ENCODE data around the gene ULBP3.

Gene ULBP3

DNA sequence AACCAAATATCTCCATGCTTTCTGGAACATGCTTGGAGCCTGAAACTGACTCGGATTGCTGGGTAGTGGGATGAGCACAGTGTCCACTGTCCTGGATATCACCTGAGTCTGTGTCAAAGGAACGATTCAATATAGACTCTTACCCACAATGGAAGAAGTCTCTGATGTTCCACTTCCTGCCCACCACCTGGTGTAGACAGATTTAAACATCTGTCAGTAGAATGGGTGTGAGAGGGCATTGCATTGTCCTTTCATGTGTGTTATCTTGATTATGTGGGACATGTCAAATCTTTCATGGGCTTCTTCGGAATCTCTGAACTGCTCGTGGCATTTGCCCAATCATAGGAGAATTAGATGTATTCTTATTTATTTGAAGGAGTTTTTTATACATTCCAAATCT lies 20.8 kb downstream of the ULBP3 start:
- no peak for DNase-seq
- Histone ChIP-seq H3K27ac (no peak overlapping the region), H3K4me3 (no peak overlapping the region), H3K9me3 (no peaks in the 10 kb centered on the region), H3K36me3 (no peaks in the 10 kb centered on the region), H3K27me3 (peaks cover 0 to 31% of the 10 kb centered on the region in 2 donors), H3K4me1 (no peaks in the 10 kb centered on the region)
- TF ChIP-seq, protein P1, sequence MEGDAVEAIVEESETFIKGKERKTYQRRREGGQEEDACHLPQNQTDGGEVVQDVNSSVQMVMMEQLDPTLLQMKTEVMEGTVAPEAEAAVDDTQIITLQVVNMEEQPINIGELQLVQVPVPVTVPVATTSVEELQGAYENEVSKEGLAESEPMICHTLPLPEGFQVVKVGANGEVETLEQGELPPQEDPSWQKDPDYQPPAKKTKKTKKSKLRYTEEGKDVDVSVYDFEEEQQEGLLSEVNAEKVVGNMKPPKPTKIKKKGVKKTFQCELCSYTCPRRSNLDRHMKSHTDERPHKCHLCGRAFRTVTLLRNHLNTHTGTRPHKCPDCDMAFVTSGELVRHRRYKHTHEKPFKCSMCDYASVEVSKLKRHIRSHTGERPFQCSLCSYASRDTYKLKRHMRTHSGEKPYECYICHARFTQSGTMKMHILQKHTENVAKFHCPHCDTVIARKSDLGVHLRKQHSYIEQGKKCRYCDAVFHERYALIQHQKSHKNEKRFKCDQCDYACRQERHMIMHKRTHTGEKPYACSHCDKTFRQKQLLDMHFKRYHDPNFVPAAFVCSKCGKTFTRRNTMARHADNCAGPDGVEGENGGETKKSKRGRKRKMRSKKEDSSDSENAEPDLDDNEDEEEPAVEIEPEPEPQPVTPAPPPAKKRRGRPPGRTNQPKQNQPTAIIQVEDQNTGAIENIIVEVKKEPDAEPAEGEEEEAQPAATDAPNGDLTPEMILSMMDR (IDR thresholded peaks at IDR 0.05) = no peak
- intact Hi-C loops (cut with DNase I; ENCODE audit: low total_unique reads) = no loop called here

DNA sequence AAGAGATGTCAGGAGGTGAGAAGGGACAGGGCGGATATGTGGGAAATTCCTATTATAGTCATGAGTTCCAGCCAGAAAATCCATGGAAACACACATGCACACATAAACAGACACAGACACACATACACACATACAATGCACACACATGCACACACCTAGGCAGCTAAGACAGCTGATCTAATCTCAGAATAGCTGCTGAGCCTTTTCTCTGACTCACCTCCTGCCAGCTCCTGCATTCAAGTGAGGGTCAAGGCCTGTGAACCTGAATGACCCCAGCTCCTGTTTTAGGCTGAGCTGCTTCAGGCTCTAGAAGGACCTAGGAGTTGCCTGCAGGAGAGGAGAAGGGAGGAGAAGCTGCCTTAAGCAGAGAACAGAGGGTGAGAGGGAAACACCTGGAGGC lies 22.0 kb downstream of the ULBP3 start:
- Histone ChIP-seq H3K9me3 (no peaks in the 10 kb centered on the region), H3K36me3 (no peaks in the 10 kb centered on the region), H3K4me1 (no peaks in the 10 kb centered on the region), H3K27me3 (peaks cover 0 to 21% of the 10 kb centered on the region in 2 donors), H3K27ac (no peak overlapping the region), H3K4me3 (no peak overlapping the region)
- no peak for DNase-seq
- TF ChIP-seq, protein P1 (IDR thresholded peaks at IDR 0.05) = no peak
- intact Hi-C loops (cut with DNase I; ENCODE audit: low total_unique reads) = no loop called here

DNA sequence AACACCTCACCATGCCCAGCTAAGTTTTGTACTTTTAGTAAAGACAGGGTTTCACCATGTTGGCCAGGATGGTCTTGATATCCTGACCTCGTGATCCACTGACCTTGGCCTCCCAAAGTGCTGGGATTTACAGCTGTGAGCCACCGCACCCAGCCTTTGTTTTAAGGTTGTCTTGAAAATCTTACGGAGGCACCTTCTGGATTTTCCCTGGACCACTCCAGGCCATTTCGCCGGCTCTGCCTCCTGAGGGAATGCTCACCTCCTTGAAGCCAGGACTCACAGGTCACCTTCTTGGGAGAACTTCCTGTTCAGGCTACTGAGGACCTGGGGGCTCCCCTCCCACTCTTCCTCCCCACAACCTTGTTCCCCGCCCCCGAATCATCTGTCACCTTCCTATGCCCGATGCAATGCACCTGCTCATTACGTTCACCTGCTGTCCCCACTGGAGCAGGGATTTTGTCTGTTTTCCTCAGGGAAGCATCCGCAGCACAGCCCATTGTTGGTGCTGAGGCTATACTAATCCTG lies 24.2 kb downstream of the ULBP3 start:
- H3K9me3 ChIP-seq = no peaks in the 10 kb centered on the region
- H3K4me1 ChIP-seq = no peaks in the 10 kb centered on the region
- H3K27ac ChIP-seq = no peak overlapping the region
- no peak for DNase-seq
- no peak overlapping the region for H3K4me3 ChIP-seq
- H3K27me3 ChIP-seq = peaks cover 0 to 30% of the 10 kb centered on the region in 2 donors
- intact Hi-C loops (cut with DNase I; ENCODE audit: low total_unique reads) = no loop called here
- H3K36me3 ChIP-seq = no peaks in the 10 kb centered on the region
- TF ChIP-seq, protein P1 (IDR thresholded peaks at IDR 0.05) = no peak

DNA sequence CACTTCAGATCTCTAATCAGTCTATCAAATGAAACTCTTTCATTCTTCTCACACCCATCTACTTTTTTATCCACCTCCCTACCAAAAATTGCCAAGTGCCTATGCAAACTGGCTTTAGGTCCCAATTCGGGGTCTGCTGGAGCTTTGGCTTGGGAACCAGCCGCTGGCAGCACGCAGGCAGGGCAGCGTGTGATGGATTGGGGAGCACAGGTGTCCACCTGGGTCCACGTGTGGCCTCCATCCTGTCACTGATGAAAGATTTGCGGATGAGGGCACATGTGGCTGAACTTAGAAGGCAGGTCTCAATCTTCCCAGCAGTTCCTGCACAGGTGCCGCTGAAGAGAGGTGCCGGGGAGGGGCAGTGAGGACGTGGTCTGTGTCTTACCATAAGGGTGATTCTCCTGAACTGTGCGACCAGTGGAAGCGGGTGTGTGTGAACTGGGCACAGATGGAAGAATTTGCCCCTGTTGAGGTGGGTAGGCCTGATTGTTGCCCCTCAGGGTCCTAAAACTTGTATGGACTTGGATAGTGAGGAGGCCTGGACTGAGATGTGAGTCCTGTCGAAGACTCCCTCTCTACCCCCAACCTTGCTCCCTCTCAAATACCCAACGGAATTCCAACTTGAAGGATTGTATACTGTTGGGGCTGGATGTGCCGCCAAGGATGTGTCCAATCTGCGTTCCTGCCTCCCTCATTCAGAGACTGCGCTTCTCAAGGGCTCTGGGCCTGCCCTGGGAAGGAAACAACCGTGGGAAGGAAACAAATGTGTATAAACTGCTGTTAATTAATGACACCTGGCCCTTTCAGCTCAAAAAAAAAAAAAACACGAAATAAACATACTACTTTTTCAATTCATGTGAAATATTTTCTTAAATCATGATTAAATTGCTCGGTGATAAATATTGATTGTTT lies 25.2 kb downstream of the ULBP3 start:
- TF ChIP-seq, protein P1 (IDR thresholded peaks at IDR 0.05) = no peak
- DNase-seq = no peak
- Histone ChIP-seq H3K4me3 (no peak overlapping the region), H3K27me3 (peaks cover 4 to 39% of the 10 kb centered on the region in 2 donors), H3K9me3 (no peaks in the 10 kb centered on the region), H3K36me3 (no peaks in the 10 kb centered on the region), H3K27ac (no peak overlapping the region), H3K4me1 (no peaks in the 10 kb centered on the region)
- intact Hi-C loops (cut with DNase I; ENCODE audit: low total_unique reads) = no loop called here

DNA sequence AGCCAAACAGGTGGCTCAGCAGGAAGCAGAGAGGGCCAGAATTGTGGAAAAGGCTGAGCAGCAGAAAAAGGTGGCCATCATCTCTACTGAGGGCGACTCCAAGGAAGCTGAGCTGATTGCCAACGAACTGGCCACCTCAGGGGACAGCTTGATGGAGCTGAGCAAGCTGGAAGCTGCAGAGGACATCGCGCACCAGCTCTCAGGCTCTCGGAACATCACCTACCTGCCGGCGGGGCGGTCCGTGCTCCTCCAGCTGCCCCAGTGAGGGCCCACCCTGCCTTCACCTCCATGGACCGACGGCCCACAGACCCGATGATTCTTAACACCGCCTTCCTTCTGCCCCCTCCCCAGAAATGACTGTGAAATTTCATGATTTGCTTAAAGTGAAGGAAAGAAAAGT lies 25.8 kb downstream of the ULBP3 start:
- H3K36me3 ChIP-seq = no peaks in the 10 kb centered on the region
- no peak overlapping the region for H3K4me3 ChIP-seq
- H3K9me3 ChIP-seq = no peaks in the 10 kb centered on the region
- TF ChIP-seq, protein P1 (IDR thresholded peaks at IDR 0.05) = no peak
- DNase-seq = no peak
- H3K27ac ChIP-seq = no peak overlapping the region
- intact Hi-C loops (cut with DNase I; ENCODE audit: low total_unique reads) = no loop called here
- peaks cover 0 to 5% (median 4%) of the 10 kb centered on the region in 4 donors for H3K4me1 ChIP-seq
- peaks cover 4 to 43% of the 10 kb centered on the region in 2 donors for H3K27me3 ChIP-seq
